Liver (tissue), 3 donors: ENCODE measurements around the gene SGO2.

Source experiments
- EGR1 ChIP-seq, 2 donors: IDR thresholded peaks; 2 replicates each; pipeline ENCODE4 v1.6.1; 2016 to 2018; ENCODE audit warnings: antibody characterized with exemption in 2 of 2, low read depth in 2 of 2
- GABPA ChIP-seq, 2 donors: IDR thresholded peaks in 1 of 2; conservative IDR thresholded peaks in 1 of 2; 2 replicates each; pipeline ENCODE4 v1.6.1; 2016; ENCODE audit warnings: antibody characterized with exemption in 2 of 2, mild to moderate bottlenecking in 1 of 2, moderate library complexity in 1 of 2
- JUND ChIP-seq, 2 donors: IDR thresholded peaks; 2 replicates each; pipeline ENCODE4 v1.6.1; 2016; ENCODE audit warnings: antibody characterized with exemption in 2 of 2
- TAF1 ChIP-seq: conservative IDR thresholded peaks from 2 replicates; pipeline ENCODE4 v1.6.1; 2016; ENCODE audit warnings: antibody characterized with exemption, mild to moderate bottlenecking
- YY1 ChIP-seq: IDR thresholded peaks from 2 replicates; pipeline ENCODE4 v1.6.1; 2016; ENCODE audit warnings: antibody characterized with exemption, mild to moderate bottlenecking
- TF ChIP-seq, protein P1 (sequence below): fragments of 150-350 bp; IDR thresholded peaks from 2 replicates; pipeline ENCODE4 v1.5.1; 2017; ENCODE audit warnings: improper control_type of control experiment, low read depth, low read length; ENCODE audit not compliant: missing input control
- TF ChIP-seq, protein P2 (sequence below): IDR thresholded peaks from 2 replicates; pipeline ENCODE4 v1.6.1; 2016; ENCODE audit warnings: antibody characterized with exemption
- donor health status: healthy.
- donor health status: healthy.

DNA sequence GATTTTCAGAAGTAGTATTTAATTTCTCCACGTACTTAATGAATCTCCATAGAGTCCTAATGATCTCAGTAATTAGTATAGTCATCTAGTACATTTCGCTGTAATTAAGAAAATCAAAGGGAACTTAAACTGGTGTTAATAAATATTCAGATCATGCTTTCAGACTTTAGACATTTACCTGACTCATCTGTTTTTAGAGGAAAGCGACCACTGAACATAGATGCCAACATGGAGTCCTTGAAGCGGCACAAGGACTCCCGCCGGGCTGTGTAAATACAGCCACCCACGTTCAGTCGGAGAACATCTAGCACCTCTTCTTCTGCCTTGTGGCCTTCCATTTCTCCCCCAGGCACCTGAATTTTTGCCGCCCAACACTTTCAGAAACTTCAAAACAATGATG, 19.3 kb upstream of the SGO2 start:
- TF ChIP-seq, protein P1, sequence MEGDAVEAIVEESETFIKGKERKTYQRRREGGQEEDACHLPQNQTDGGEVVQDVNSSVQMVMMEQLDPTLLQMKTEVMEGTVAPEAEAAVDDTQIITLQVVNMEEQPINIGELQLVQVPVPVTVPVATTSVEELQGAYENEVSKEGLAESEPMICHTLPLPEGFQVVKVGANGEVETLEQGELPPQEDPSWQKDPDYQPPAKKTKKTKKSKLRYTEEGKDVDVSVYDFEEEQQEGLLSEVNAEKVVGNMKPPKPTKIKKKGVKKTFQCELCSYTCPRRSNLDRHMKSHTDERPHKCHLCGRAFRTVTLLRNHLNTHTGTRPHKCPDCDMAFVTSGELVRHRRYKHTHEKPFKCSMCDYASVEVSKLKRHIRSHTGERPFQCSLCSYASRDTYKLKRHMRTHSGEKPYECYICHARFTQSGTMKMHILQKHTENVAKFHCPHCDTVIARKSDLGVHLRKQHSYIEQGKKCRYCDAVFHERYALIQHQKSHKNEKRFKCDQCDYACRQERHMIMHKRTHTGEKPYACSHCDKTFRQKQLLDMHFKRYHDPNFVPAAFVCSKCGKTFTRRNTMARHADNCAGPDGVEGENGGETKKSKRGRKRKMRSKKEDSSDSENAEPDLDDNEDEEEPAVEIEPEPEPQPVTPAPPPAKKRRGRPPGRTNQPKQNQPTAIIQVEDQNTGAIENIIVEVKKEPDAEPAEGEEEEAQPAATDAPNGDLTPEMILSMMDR = no peak
- no peak for TF ChIP-seq TAF1
- TF ChIP-seq JUND (IDR thresholded peaks at IDR 0.05) = no peak
- TF ChIP-seq EGR1 (IDR thresholded peaks at IDR 0.05; ENCODE audit: low read depth in 2 of 2) = no peak
- TF ChIP-seq, protein P2, sequence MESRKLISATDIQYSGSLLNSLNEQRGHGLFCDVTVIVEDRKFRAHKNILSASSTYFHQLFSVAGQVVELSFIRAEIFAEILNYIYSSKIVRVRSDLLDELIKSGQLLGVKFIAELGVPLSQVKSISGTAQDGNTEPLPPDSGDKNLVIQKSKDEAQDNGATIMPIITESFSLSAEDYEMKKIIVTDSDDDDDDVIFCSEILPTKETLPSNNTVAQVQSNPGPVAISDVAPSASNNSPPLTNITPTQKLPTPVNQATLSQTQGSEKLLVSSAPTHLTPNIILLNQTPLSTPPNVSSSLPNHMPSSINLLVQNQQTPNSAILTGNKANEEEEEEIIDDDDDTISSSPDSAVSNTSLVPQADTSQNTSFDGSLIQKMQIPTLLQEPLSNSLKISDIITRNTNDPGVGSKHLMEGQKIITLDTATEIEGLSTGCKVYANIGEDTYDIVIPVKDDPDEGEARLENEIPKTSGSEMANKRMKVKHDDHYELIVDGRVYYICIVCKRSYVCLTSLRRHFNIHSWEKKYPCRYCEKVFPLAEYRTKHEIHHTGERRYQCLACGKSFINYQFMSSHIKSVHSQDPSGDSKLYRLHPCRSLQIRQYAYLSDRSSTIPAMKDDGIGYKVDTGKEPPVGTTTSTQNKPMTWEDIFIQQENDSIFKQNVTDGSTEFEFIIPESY = no peak
- TF ChIP-seq GABPA (IDR thresholded peaks at IDR 0.05 in 1 of 2, conservative IDR thresholded peaks at IDR 0.05 in 1 of 2) = no peak
- no peak for TF ChIP-seq YY1
